ENCODE data around the gene ATPAF1. TPM values are rescaled to one million over a fixed set of nuclear protein-coding genes. Genes with fewer than 3 reads are reported as not detected.

The ATPAF1 gene
- total RNA-seq, 3 donors from 2014 or later, result 35.7 to 42.5 (median 39.3) TPM

- H3K36me3 Mint-ChIP-seq (ENCODE audit: insufficient read depth), result peaks cover 32% of the 10 kb centered on the region
- peaks cover 19% of the 10 kb centered on the region for H3K4me1 Mint-ChIP-seq (ENCODE audit: low read depth)
- no peaks in the 10 kb centered on the region for H3K27me3 Mint-ChIP-seq (ENCODE audit: low read depth)
- no peaks in the 10 kb centered on the region for H3K9me3 Mint-ChIP-seq
- H3K4me3 Mint-ChIP-seq, result no peak overlapping the region
- ATAC-seq, result no peak
- DNase-seq, result no peak
Measured at GRCh38 chr1:46585312-46585938, 82.7 kb downstream of the ATPAF1 start.

DNA sequence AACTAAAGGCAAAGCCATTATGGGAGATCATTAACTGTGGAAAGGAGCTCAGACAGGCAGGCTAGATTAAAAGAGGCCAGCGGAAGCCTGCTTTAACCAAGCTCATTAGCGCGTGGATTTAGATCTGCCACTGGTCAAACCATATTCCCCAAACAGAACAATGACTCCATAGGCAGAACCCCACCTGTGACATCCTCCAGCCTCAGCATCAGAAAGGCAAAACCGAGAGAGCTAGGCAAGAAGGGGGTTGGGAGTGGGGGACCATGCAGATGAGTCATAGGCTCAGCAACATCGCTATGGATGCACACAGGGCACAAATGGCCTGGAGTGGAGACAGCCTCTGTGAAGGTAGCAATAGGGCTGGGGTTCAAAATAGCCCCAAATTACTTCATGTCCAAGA is 84.7 kb downstream of the ATPAF1 start:
- ATAC-seq (no peak), DNase-seq (no peak)
- H3K27me3 Mint-ChIP-seq (ENCODE audit: low read depth), result no peaks in the 10 kb centered on the region
- H3K4me3 Mint-ChIP-seq, result no peak overlapping the region
- peaks cover 20% of the 10 kb centered on the region for H3K36me3 Mint-ChIP-seq (ENCODE audit: insufficient read depth)
- no peaks in the 10 kb centered on the region for H3K9me3 Mint-ChIP-seq
- H3K4me1 Mint-ChIP-seq (ENCODE audit: low read depth), result peaks cover 21% of the 10 kb centered on the region

GRCh38 chr1:46582972-46583371 is 85.2 kb downstream of the ATPAF1 start:
- H3K4me3 Mint-ChIP-seq, result no peak overlapping the region

More at GRCh38 chr1:46582972-46583371, 85.2 kb downstream of the ATPAF1 start:
- H3K9me3 Mint-ChIP-seq, result no peaks in the 10 kb centered on the region
- peaks cover 22% of the 10 kb centered on the region for H3K36me3 Mint-ChIP-seq (ENCODE audit: insufficient read depth)
- no peaks in the 10 kb centered on the region for H3K27me3 Mint-ChIP-seq (ENCODE audit: low read depth)
- ATAC-seq, result no peak
- DNase-seq, result no peak
- H3K4me1 Mint-ChIP-seq (ENCODE audit: low read depth), result peaks cover 21% of the 10 kb centered on the region

Other genes starting within 250 kb of the ATPAF1 start
- gene DMBX1, start 178.5 kb downstream of the ATPAF1 start, total RNA-seq, result not detected
- not detected for gene KNCN, start 116.7 kb downstream of the ATPAF1 start, total RNA-seq
- gene MKNK1, start 64.1 kb downstream of the ATPAF1 start, total RNA-seq, result 10 to 100 TPM; 21.1 to 26.1 (median 21.6) TPM
- gene MOB3C, start 51.6 kb downstream of the ATPAF1 start, total RNA-seq, result 10 to 100 TPM in 2 of 3 donors, 1 to 10 TPM in 1; 8.3 to 11.9 (median 11.0) TPM
- not detected for gene TEX38, start 3.5 kb upstream of the ATPAF1 start, total RNA-seq
- gene EFCAB14, start 50.8 kb upstream of the ATPAF1 start, total RNA-seq, result 10 to 100 TPM; 46.8 to 48.6 (median 48.4) TPM
- under 1 TPM; 0.16 to 0.53 (median 0.20) TPM for gene CYP4B1, start 130.7 kb upstream of the ATPAF1 start, total RNA-seq

Measured in activated T-cell treated with anti-CD3 and anti-CD28 coated beads, Interleukin-2, amount 50 U/mL, for 4 hours (primary cell).